Muscle of back (tissue), 13 donors: Measurements from ENCODE around the gene NR1H4. TPM values are rescaled to one million over a fixed set of nuclear protein-coding genes. Genes with fewer than 3 reads are reported as not detected.
"Not testable (repeated sequence)": the region's sequence is repeated elsewhere in the genome, so short reads cannot be mapped to it uniquely, and the experiment has no call there.

Source experiments
- DNase-seq, 3 donors: peaks; one replicate each; pipeline versions ENCODE4 v3.0.0 to v3.0.0-alpha.2; 2013
- long read RNA-seq, 9 donors: transcript quantifications; one replicate each; lab custom pipeline, GENCODE V29; 2026
- polyA plus RNA-seq, 10 donors: library from polyadenylated mRNA; unstranded; fragments of 120-200 nt; gene quantifications; one replicate each; pipeline ENCODE4 v1.2.1, GENCODE V29; 2013; ENCODE audit not compliant: insufficient read length in 10 of 10

NR1H4 gene
- polyA plus RNA-seq: under 1 TPM in 3 of 10 donors, not detected in 7; 0.07 to 0.61 (median 0.38) TPM
- long read RNA-seq, donor 1: 0 reads
- long read RNA-seq, donor 2, partial matches to known transcripts: 0 of 1 reads
- long read RNA-seq, donor 2, other reads (novel, unspliced or antisense): 0 of 1 reads
- long read RNA-seq, donor 3: 0 reads
- long read RNA-seq, donor 4: 0 reads
- long read RNA-seq, donor 5: 0 reads
- long read RNA-seq, donor 6: 0 reads
- long read RNA-seq, donor 7: 0 reads
- long read RNA-seq, donor 8: 0 reads
- long read RNA-seq, donor 9: 0 reads

GRCh38 chr12:100473716-100474150 lies at the start of gene NR1H4:
Gene NR1H4, plus strand, starts transcription at chr12:100473866. Its CDS starts 19,458 bp downstream, at chr12:100493324.
- no peak for DNase-seq

- no peak for DNase-seq
Observed at GRCh38 chr12:100426145-100426544, 47.5 kb upstream of the NR1H4 start.

GRCh38 chr12:100427078-100427477 lies 46.6 kb upstream of the NR1H4 start:
- DNase-seq: peak in 1 of 3 donors; percentile 4

- not testable (repeated sequence) for DNase-seq
Observed at GRCh38 chr12:100430251-100430650, 43.4 kb upstream of the NR1H4 start.

- DNase-seq: no peak
Observed at GRCh38 chr12:100433701-100434100, 40.0 kb upstream of the NR1H4 start.

- no peak for DNase-seq
Observed at GRCh38 chr12:100434177-100434576, 39.5 kb upstream of the NR1H4 start.

- no peak for DNase-seq
Observed at GRCh38 chr12:100435957-100436356, 37.7 kb upstream of the NR1H4 start.

- no peak for DNase-seq
Observed at GRCh38 chr12:100437038-100437841, 36.4 kb upstream of the NR1H4 start.

- no peak for DNase-seq
Observed at GRCh38 chr12:100439797-100440196, 33.9 kb upstream of the NR1H4 start.

- DNase-seq: no peak
Observed at GRCh38 chr12:100442403-100442802, 31.3 kb upstream of the NR1H4 start.

GRCh38 chr12:100443434-100443833 lies 30.2 kb upstream of the NR1H4 start:
- no peak for DNase-seq

GRCh38 chr12:100445081-100445481 lies 28.6 kb upstream of the NR1H4 start:
- no peak for DNase-seq

GRCh38 chr12:100447381-100447780 lies 26.3 kb upstream of the NR1H4 start:
- DNase-seq: peak in 1 of 3 donors; percentile 3

- DNase-seq: no peak
Observed at GRCh38 chr12:100448656-100449055, 25.0 kb upstream of the NR1H4 start.

- no peak for DNase-seq
Observed at GRCh38 chr12:100450735-100451134, 22.9 kb upstream of the NR1H4 start.

- peak in 1 of 3 donors; percentile 3 for DNase-seq
Observed at GRCh38 chr12:100453951-100454350, 19.7 kb upstream of the NR1H4 start.

- DNase-seq: no peak
Observed at GRCh38 chr12:100455896-100456295, 17.8 kb upstream of the NR1H4 start.

GRCh38 chr12:100458191-100458590 lies 15.5 kb upstream of the NR1H4 start:
- no peak for DNase-seq

- DNase-seq: peak in 1 of 3 donors; percentile 3
Observed at GRCh38 chr12:100460702-100461101, 13.0 kb upstream of the NR1H4 start.

GRCh38 chr12:100461330-100461973 lies 12.2 kb upstream of the NR1H4 start:
- no peak for DNase-seq

GRCh38 chr12:100463661-100464060 lies 10.0 kb upstream of the NR1H4 start:
- no peak for DNase-seq

GRCh38 chr12:100464529-100464928 lies 9.1 kb upstream of the NR1H4 start:
- no peak for DNase-seq

- DNase-seq: no peak
Observed at GRCh38 chr12:100468126-100468525, 5.5 kb upstream of the NR1H4 start.
